Measurements from ENCODE around the gene PPP1R26.

- no peak for TF ChIP-seq CTCF (IDR thresholded peaks at IDR 0.05)
- TF ChIP-seq POLR2AphosphoS5 (IDR thresholded peaks at IDR 0.05; ENCODE audit: insufficient read depth in 1 of 2, low read depth in 1 of 2), result no peak
These were observed 22.7 kb downstream of the PPP1R26 start for GRCh38 chr9:135502168-135502872.
